Superior temporal gyrus (tissue), 1 donor: ENCODE measurements around the gene RUNX3.
"Not testable (repeated sequence)": the region's sequence is repeated elsewhere in the genome, so short reads cannot be mapped to it uniquely, and the experiment has no call there.

Experiments
- DNase-seq: peaks from one replicate; pipeline ENCODE4 v3.0.0-alpha.2; 2016; ENCODE audit errors: extremely low spot score

The RUNX3 gene

GRCh38 chr1:24930260-24931145 is at the start of gene RUNX3:
RUNX3 (minus strand) TSS chr1:24930276; CDS start chr1:24929868, 408 bp downstream.
- no peak for DNase-seq

DNA sequence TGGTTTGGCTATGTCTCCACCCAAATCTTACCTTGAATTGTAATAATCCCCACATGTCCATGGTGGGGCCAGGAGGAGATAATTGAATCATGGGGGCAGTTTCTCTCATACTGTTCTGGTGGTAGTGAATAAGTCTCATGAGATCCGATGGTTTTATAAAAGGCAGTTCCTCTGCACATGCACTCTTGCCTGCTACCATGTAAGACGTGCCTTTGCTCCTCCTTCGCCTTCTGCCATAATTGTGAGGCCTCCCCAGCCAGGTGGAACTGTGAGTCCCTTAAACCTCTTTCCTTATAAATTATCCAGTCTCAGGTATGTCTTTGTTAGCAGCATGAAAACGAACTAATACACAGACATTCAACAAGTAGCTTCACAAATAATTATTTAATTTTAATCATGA is 49.2 kb upstream of the RUNX3 start:
- not testable (repeated sequence) for DNase-seq

- no peak for DNase-seq
Observed at GRCh38 chr1:24978383-24979032, 48.4 kb upstream of the RUNX3 start.

DNA sequence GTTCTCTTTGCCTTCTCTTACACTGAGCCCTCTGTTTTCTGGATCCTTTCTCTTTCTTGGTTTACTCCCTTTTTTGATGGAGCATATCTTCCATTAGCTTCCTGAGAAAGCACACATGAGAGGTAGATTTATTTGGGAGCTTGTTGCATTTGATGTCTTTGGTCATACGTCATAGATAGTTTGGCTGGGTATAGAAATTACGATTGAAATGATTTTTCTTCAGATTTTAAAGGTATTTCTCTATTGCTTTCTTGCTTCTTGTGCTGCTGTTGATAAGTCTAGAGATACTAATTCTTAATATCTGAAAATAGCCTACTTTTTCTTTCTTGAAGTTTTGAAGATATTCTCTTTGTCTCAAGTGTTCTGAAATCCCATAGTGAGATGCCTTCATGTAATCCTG is 45.3 kb upstream of the RUNX3 start:
- DNase-seq, result no peak

DNA sequence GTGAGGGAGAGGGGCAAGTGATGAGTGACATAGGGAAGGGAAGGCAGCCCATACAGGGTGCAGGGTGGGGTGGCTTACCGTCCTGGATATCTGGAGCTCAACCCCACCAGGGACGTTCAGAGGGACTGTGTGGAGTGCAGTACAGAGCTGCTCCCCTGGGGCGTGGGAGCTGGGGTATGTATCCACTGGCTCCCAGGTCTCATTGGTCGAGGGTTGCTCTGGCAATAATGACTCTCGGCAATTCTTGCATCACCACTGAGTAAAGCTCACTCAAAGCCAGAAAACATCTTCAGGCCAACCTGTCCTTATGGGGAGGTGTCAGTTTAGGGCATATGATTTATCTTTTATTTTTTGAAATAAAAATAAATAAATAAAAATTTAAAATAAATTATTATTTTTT is 43.2 kb upstream of the RUNX3 start:
- DNase-seq, result no peak

- no peak for DNase-seq
Observed at GRCh38 chr1:24972915-24973242, 42.8 kb upstream of the RUNX3 start.

GRCh38 chr1:24972221-24972914 is 42.3 kb upstream of the RUNX3 start:
- DNase-seq, result no peak

- no peak for DNase-seq
Observed at GRCh38 chr1:24970926-24971875, 41.1 kb upstream of the RUNX3 start.

DNA sequence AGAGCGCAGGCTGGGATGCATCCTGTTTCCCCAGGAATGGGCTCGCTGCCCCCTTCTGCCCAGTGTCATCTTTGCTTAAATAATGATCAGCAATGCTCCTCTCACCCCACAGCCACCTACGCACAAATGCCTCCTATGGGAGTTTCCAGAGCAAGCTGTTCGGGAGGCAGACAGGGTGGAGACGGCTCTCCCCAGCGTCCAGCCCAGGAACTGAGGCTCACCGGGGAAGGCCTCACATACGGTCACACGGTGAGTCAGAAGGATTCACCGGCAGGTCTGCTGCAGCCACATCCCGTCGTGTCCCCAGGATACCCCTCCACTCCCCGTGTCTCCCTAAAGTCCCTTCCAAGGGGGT is 40.3 kb upstream of the RUNX3 start:
- DNase-seq, result no peak

- DNase-seq, result no peak
Observed at GRCh38 chr1:24969596-24970398, 39.7 kb upstream of the RUNX3 start.

DNA sequence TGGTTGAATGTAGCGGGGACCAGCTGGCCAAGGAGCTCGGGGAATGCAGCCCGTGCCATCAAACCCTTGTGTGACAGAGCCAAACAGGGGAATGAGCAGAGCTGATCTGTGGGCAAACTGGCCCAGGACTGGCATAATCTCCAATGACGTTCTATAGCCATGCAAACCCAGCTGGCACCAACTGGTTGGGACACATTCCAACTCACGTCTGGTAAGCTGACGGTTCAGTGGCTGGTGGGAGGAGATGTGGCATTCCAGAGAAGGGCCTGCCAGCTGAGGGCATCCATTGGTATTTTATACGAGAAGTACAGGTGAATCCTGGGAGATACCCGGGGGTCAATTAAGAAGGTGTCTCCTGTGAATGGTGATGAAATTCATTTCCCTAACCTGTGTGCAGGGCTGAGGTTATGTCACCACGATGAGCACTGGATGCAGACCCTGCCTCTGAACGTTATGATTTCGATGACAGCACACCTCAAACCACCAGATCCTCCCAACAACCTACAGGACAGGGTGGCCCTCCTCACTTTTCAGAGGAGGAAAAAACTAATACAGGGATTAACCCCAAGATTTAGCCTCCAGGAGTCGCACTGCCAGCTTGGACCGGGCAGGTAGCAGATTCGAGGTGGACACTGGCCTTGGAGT is 39.0 kb upstream of the RUNX3 start:
- DNase-seq, result no peak

- no peak for DNase-seq
Observed at GRCh38 chr1:24967962-24968361, 37.9 kb upstream of the RUNX3 start.

DNA sequence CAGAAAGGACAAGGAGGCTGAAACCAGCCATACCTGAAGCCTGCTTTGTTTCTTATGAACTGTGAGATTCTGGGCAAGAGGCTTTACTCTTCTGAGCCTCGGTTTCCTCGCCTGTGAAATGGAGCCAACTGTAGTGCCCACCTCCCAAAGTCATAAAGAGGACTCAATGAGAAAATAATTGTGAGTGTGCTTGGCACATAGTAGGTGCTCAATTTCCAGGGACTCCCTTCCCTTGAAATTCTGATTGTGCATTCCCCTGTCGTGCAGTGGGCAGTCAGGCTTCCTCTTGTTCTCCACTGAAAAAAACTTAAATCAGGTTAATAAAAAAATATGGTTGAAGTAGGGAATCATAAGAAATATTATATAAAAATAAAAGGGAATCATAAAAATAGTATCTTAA is 37.5 kb upstream of the RUNX3 start:
- no peak for DNase-seq

DNA sequence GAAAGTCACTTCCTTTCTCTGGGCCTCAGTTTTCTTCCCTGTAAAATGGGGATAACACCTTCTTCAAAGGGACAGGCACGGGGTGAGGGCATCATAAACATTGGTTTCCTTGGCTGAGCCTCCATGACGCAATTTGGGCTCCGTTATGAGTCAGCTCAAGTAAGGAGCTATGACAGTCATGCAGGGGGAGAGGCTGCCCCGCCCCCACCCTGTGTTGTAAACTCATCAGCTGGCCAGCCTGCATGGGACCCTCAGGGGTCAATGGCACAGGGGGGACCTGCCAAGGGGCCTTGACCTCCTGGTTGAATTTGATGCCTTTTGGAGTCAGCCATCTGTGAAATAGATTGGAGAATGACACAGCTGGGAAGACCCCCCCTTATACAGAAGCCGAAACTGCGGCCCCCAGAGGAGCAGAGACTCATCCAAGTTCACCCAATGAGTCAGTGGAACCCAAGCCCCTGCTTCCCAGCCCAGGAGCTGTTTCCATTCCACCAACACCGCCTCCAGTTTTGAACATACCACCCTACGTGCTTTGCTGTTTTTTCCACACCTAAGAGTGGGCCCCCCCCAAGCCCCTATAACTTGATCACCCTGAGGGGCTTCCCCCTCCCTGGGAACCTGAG is 36.8 kb upstream of the RUNX3 start:
- DNase-seq, result no peak

- DNase-seq, result no peak
Observed at GRCh38 chr1:24966121-24966723, 36.1 kb upstream of the RUNX3 start.

DNA sequence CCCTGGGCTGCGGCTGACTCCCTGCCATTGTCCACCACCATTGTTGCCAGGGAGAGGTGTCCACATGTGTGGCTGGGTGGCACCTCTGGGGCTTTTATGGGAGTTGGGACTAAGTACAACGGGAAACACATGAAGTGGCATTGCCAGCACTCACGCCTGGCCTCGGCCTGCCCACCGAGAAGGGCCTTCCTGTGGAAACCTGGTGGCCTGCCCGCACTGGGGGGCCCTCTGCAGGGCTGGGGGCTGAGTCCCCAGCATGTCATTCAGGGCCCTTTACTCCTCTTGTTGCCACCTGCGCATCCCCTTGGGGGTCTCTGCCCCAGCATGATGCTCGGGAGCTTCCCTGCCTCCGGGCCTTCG is 35.5 kb upstream of the RUNX3 start:
- DNase-seq, result no peak

- no peak for DNase-seq
Observed at GRCh38 chr1:24964811-24965570, 34.9 kb upstream of the RUNX3 start.

DNA sequence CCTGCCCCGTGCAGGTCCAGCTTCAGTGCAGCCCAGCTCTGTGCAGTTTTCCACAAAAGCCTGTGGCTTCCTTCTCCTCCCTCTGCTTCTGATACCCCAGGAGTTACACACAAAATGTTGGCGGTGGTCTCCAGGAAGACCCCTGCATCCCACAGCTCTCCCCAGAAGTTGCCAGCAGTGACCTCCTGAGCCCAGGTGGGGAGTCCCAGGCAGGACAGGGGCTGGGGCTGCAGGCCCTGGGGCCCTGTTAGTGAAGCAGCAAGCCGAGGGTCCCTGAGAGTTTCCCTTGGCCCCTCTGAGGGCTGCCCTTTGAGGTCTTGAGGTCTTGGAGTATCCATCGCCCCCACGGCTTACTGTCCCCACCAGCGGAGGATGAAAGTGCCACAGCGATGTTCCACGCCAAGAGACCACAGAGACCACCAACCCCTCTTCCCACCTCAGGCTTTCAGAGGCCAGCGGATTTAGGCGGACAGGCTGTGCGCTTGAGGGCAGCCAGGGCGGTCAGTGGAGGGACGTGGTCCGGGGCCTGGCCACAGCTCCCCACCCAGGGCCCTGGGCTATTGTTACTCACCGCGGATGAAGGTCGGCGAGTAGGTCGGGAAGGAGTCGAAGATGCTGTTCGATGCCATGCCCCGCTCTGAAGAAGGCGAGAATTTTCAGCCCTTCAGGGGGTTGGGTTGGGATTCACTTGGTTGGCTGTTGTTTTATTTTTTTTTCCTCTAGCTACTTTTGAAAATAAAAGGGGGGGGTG is 34.0 kb upstream of the RUNX3 start:
- no peak for DNase-seq
